GM18511 (cell line): ENCODE data around the gene PFKFB1.

Experiments
- ATAC-seq: cut with Tn5 transposase; IDR thresholded peaks from one replicate; pipeline ENCODE4 v1.9.1; 2021; ENCODE audit warnings: mild to moderate bottlenecking, moderate library complexity; ENCODE audit not compliant: unreplicated experiment

PFKFB1 gene

DNA sequence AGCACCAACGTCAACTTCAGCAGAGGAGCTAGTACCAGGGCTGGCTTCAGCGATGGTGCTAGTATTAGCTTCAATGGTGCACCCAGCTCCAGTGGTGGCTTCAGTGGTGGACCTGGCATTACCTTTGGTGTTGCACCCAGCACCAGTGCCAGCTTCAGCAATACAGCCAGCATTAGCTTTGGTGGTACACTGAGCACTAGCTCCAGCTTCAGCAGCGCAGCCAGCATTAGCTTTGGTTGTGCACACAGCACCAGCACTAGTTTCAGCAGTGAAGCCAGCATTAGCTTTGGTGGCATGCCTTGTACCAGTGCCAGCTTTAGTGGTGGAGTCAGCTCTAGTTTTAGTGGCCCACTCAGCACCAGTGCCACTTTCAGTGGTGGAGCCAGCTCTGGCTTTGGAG lies 65.1 kb downstream of the PFKFB1 start:
- no peak for ATAC-seq

DNA sequence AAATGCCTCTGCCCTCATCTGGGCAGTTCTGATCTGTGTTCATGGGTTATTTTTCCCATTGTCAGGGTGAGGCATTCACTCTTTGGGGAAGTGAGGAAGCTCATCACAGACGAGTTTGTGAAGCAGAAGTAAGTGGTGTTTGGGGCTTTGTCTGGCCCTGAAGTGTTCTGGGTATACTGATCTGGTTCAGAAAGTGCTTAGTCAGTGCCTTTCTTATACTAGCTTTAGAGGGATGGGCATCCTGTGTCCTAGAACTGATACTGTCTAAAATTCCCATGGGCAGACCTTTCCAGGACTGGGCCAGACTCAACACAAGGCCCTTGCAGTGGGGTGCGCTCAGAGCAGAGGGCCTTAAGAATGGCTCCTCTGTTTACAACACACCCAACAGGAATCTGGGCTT lies 67.0 kb downstream of the PFKFB1 start:
- no peak for ATAC-seq

DNA sequence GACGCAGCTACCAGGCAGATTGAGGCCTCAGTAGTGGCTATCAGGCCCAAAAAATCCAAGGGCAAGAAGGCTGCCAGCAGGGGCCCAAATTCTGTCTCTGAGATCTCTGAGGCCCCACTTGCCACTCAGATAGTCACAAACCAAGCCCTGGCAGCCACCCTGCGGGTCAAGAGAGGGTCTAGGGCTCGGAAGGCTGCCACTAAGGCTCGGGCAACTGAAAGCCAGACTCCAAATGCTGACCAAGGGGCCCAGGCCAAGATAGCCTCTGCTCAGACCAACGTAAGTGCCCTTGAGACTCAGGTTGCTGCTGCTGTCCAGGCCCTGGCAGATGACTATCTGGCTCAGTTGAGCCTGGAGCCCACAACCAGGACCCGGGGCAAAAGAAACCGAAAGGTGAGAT lies 70.6 kb downstream of the PFKFB1 start:
- ATAC-seq = no peak

DNA sequence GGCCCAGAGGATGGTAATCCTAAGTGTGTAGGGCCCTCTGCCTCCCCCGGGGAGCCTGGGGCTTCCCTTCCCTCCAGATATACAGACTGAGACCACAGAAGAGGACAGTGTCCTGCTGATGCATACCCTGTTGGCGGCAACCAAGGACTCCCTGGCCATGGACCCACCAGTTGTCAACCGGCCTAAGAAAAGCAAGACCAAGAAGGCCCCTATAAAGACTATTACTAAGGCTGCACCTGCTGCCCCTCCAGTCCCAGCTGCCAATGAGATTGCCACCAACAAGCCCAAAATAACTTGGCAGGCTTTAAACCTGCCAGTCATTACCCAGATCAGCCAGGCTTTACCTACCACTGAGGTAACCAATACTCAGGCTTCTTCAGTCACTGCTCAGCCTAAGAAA lies 71.4 kb downstream of the PFKFB1 start:
- ATAC-seq = no peak

DNA sequence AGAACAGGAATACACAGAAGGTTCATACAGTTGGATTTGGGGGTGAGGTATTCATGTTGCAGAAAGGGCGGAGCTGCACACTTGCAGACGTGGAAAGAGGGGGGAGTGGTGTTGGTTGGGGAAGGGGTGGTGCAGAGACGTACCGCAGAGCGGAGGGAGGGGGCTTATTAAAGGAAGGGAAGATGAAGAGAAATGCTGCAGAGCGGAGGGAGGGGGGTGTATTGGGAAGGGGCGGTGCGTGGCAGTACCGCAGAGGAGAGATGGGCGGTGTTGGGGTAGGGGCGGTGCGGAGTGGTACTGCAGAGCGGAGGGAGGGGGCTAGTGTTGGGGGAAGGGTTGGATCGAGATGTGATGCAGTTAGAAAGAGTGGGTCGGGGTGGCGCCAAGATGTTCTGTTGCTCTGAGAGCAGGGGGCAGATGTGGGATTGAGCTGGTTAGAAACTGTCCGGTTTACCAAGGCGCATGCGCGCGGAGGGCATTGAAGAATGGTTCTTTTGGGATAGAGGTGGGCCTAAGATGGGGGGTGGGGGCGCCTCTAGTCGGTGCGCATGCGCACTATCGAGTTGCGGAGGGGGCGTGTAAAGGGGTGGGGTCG lies 72.5 kb downstream of the PFKFB1 start:
- peak; percentile 75 for ATAC-seq

DNA sequence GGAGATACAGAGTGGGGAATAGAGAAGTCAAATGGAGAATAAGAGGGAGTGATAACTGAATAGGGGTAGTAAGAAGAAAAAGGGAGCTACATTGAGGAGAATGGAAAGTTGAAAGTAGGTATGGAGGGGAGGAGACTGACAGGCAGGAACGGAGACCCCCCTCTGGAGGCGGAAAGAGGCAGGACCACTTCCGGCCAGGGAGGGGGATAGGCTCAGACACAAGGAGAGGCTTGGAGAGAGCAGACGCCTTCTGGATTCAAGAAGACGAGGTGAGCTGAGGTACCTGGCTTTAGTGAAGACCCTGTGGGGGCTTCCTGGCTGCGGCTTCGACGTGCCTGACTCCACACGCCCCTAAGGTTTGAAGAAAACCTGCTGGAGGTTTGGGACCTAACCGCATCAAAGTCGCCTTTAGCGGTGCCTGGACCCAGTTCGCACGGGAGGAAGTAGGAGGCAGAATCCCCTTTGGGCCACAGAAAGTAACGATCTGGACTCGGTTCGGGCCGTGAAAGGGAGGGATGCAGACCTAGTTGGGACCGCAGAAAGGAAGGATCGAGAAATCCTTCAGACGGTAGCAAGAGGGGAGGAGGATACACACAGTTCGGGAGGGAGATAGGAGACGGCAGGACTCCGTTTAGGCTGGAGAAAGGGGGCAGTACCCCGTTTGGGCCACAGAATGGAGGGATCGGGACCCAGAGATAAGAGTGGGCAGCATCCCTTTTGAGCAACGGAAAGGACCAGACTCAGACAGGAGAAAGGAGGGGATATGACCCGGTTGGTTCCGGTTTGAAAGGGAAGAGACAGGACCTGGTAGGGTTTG lies 73.2 kb downstream of the PFKFB1 start, which contains the start of gene TRO:
TSS of gene TRO (plus strand) at position 215 of the 817 bp plus-strand sequence. CDS start 1,423 bp downstream, outside the sequence.
- ATAC-seq = peak; percentile 36

DNA sequence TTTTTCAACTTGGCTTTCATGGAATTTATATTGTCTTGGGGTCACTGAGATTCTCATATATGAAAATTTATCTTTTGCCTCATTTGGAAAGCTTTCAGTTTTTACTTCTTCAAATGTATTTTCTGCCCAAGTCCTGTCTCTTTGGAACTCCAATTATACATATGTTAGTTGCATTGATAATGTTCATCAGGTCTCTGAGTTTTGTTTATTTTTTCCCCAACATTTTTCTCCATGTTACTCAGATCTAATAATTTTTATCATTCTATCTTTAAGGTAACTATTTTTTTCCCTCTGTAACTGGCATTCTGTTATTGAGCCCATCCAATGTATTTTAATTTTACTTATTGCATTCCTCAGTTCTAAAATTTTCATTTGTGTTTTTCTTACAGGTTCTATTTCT lies 84.0 kb downstream of the PFKFB1 start:
- ATAC-seq = no peak

DNA sequence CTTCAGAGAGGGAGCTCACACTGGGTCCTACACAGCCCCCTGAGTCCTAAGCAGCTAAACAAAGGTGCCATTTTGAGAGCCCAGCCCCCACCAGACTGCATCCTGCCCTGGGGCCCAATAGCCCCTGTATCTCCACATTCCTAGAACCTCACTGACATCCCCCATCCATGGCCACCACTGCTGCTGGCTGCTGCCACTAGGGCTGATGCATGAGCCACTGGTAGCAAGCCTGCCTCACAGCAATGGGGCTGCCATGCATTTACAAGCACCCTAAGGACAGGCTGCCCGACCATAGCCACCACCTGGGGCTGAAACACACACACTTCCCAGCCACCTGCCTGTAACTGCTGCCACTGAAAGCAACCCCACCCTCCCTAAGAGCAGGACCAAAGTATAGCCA lies 99.8 kb downstream of the PFKFB1 start:
- no peak for ATAC-seq

DNA sequence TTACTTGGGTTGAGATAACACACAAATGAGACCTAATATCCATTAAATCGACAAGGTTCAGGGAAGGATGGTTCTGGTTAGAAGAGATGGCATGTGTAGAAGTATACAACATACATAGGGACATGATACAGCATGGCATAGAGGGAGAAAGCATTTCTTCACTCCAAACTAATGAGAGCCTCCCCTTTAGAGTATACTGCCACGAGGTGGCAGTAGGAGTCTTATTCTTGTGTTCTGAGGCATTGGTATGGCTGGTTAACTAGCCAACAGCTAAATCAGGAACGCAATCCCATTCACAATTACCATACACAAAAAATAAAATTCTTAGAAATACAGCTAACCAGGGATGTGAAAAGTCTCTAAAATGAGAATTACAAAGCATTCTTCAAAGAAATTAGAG lies 102.4 kb downstream of the PFKFB1 start:
- no peak for ATAC-seq

DNA sequence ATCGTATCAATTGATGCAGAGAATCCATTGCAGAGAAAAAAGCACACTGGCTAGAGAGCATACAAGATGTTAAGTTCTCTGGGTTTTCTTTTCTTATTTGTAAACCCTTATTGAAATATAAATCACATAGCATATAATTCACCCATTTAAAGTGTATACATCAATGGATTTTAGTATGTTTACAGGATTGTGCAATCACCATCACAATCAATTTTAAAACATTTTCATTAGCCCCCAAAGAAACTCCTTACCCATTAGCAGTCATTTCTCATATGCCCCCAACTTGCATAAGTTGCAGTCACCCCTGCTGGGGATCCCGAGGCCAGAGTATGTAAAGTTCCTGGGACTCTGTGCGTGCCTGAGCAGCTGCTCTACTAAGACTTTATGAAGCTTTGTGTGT lies 108.2 kb downstream of the PFKFB1 start:
- no peak for ATAC-seq
